Esophagus squamous epithelium (tissue), 4 donors: ENCODE results near the gene RNASE3.

Source experiments
- CTCF ChIP-seq, 6 experiments: fragments of 450-650 bp in 4 of 6; fragments of 200-600 bp in 2 of 6; sonication (generic) in 2 of 6; IDR thresholded peaks; one replicate each; pipeline ENCODE4 v1.5.1; 2016 to 2019; ENCODE audit warnings: antibody characterized with exemption in 6 of 6, mild to moderate bottlenecking in 4 of 6, moderate library complexity in 4 of 6
- POLR2A ChIP-seq, 4 donors: fragments of 450-650 bp; IDR thresholded peaks; one replicate each; pipeline ENCODE4 v1.6.1; 2017; ENCODE audit warnings: antibody characterized with exemption in 4 of 4, mild to moderate bottlenecking in 4 of 4, moderate library complexity in 3 of 4

DNA sequence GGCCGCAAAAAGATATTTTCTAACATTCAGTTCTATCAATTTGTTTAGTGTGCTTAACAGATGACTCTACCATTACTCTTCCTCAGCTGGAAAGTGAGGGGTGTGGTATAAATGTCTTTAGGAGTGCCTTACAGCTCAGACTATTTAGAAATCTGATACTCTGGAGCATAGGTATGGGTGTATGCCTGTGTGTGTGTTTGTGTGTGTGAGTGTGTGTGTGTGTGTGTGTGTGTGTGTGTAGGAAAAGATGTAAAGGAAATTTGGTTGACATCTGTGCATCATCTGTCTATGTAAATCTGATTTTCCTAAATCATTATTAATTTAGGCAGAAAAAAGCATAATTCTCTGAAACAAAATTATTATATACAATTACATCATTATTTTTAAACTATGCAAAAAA, 16.0 kb downstream of the RNASE3 start:
- TF ChIP-seq CTCF (IDR thresholded peaks at IDR 0.05) (no peak), POLR2A (IDR thresholded peaks at IDR 0.05) (no peak)
